GM03348 (cell line): Measurements from ENCODE around the gene GJA10.

Experiments
- DNase-seq: peaks from one replicate; pipeline ENCODE4 v3.0.0; 2012; ENCODE audit warnings: low spot score

Gene GJA10

DNA sequence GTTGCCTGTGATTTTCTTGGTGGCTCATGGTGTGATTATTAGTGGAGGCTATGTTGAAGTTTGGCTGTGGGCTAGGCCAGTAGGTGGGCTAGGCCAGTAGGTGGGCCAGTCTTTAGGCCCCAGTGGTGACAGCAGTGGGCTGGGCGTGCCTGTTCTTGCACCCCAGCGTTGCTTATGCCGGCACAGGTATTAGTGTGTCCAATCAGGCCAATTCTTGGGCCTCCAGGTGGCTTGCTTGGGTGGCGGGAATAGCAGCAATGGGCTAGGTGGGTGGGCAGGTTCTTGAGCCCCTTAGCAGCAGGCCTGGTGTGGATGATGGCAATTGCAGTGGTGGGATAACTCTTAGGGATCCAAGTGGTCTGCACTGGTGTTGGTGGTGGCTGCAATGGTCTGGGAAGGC lies 22.9 kb downstream of the GJA10 start:
- DNase-seq = no peak

DNA sequence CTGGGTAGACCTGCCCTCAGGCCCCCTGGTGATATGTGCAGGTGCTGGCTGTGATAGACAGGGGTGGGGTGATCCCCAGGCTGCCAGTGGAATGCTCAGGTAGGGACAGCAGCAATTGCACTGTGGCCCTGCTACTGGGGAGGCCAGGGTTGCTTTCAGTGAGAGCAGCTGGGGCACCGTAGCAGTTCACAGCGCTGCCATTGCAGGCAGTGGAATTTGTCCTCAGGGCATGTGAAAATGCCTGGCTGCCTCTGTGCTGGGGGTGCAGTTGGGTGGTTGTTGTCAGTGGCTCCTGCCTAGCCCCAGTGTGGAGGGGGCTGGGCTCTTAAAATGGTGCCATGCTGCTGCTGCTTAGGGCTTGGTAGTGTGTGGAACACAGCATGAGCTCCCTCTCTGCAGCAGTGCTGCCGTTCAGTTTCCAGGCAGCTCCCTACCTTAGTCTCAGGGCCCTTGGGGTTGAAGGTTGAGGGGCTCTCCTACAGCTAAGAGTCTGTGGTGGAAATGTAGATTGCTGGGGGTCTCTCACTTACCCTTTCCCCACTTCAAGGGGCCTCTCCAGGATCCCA lies 23.6 kb downstream of the GJA10 start:
- DNase-seq = no peak

DNA sequence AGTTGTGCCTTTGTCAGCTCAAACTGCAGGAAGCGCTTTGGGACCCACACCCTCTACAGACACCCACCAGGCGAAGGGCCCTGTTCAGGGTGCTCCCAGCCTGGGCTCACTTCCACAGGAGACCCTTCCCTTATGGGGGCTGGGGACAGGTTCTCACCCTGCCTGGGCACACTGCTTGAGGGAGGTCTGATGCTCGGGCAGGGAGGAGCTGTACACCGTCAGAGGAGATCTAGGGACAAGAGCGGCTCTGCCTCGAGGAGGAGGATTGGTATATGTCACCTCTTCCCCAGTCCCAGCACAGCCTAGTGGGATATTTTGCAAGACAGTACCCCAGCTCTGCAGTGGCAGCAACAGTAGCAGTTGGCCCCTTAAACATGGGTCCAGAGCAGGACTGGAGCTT lies 26.9 kb downstream of the GJA10 start:
- DNase-seq = no peak

DNA sequence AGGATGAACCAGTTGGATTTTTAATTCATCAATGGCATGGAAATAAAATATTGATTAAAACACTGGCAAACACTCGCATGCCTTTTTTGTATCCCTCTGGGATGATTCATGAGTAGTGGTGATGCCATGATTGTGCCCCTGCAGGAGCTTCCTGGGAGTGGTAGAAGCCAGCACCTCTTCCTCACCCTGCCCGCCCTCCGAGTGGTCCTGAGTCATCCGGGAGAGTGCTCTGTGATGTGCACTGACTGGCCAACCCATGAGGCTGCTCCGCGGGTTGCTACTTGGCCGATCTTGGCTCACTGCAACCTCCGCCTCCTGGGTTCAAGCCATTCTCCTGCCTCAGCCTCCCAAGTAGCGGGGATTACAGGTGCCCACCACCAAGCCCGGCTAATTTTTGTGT lies 27.4 kb downstream of the GJA10 start:
- DNase-seq = no peak

DNA sequence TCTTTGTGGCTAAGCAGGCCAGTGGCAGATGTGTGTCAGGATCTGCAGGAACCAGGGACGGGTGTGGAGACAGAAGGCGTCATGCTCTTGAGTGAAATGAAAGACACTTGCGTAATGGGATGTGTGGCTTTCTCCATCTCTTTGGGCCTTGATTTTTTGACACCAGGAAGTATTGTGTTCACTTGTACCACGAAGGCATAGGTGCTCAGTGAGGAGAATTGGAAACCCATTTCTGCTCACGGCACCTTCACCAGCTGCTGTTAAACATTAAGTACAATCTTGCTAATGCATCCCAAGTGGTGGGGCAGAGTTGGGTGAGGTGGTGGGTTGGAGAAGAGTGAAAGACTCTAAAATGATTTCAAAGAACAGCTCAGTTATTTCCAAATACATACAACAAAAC lies 30.0 kb downstream of the GJA10 start:
- DNase-seq = no peak

DNA sequence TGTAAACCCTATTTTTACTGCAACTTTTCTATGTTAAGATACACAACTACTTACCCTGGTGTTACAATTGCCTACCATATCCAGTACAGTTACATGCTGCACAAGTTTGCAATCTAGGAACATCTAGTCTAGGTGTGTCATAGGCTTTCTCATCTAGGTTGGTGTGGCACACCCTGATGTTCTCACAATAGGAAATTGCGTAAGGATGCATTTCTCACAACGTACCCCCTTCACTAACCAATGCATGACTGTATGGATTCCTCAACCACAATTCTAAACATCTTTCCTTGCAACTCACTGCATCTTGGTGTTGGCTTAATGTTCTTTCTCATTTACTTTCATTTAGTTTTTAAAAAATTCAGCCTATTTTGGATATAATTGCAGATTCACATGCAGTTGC lies 31.6 kb downstream of the GJA10 start:
- no peak for DNase-seq

DNA sequence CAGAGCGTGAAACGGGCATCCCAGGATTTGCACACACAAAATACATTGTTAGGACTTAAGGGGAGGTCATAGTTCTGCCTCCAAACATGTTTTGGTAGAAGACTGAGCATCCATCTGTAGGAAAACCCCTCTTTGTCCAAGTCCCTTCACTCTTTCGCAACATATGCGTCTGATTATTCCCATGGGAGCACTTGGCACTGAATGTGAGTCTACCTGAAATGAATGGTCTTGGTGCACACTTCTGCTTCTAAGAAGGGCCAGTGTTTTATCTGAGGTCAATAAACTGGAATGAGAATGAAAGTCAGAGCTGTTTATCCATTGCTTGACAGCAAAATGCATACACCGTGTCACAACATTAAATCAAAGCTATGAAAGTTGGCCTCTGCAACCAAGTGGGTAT lies 33.0 kb downstream of the GJA10 start:
- no peak for DNase-seq

DNA sequence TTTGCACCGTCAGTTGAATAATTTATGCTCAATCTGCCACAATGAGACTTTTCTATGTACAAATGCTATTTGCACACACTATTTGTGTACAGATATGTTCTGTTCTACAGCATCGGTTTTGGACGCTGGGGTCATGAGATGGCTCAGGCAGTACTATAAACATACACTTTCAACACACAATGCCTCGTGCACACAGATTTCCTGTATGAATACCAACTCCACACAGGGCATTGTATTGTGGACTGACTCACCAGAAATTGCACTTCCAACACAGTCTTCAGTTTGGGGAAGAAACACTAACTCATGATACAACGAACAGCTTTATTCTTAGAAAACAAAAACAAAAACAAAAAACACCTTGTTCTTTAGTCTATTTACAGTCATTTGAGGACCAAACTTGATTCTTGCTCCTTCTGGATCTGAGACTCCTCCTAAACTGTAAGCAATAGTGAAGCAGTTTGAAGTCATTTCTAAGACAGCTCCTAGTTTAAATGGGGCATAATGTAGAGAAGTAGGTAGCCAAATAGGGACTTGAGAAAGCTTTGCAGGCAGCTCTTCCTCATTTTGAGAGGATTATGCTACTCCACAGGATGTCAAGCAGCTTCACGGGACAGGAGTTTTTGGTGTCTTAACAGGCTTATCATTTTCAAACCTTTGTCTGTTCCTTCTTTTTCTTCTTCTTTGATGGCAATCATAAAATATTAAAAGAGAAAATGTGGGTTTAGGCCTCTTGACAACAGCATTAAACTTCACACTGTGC lies 33.7 kb downstream of the GJA10 start:
- no peak for DNase-seq

DNA sequence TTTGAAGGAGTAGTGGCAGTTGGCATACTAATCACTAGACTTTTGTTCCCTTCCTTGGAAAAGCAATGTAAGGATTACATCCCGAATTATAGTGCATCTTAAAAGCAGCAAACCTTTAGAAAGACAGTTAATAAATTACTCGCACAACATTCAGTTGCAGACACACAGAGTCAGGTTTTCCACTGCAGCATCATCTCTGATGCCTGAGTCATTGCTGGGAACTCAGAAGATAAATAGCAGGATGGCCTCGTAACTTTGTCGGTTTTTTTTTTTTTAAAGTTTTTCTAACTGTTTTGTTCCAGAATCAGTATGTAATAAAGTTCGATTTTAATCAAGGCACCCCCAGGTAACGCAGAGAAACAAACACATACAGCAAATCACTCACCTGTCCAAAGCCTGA lies 34.3 kb downstream of the GJA10 start:
- DNase-seq = no peak

DNA sequence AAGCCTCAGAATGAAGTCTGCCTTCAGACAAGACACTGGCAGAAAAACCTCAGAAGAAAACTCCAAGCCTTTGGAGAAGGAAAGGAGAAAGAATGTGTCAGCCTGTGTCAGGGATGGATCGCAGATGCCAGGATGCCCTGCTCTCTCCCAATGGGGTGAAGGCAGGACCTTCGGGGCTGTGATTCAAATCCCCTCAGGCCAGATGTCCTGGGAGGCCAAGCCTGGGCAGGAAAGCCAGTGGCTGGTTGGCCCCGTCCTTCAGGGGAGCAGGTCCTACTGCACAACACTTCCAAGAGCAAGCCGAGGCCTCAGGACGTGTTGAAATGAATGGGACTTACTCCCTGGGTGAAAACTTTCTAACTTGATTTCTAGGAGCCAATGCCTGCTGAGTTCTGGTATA lies 36.5 kb downstream of the GJA10 start:
- DNase-seq = no peak

DNA sequence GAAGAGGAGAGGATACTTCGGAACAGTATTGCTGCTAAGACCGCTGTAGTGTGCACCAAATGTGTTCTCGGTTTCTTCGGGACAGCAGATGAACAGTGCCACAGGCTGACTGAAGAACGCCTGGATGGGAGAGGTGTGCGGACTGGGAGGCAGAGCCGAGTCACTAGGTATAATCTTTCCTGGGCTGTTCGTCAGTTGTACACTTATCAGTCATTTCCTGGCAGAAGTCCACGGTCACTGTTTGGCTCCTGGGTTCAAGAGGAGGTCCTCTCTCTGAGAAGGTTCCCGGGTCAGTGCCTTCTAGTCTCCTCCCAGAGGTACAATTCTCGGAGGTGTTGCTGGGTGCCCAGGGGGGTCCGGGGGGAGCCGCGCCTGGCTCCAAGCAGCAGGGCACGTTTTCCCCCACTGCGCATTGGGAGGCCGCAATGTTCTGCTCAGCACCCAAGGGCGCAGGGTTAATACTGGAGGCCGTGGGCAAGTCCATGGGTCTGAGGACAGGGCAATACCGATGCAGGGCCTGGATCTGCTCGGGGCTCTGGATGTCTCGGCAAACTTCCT lies 38.1 kb downstream of the GJA10 start:
- no peak for DNase-seq

DNA sequence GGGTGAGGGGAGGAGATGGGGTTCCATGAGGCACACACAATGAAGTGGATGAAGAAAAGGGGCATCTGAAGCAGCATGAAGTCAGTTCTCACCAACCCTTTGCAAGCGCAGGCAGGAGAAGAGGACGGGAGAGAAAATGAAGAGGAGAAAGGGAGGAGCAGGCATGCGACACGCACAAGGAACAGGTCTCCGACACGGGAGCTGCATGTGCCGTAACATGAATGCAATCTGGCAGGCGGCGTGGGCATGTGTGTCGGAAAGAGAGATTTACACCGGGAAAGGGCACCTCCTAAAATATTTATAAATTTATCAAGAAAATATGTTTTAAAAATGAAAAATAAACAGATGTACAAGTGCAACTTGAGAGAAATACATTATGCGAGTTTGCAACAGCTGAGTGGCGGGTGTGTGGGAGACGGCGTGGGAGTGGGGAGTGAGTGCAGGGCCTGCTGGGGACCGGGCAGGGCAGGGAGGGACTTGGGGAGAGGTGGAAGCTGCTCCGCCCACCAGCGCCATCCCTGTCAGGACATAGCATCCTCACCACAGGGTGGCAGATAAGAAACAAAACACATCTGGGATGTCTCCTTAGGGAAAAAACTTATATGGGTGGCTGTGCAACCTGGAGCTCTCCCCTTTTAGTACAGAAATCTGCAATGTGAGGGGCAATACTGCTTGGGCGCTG lies 40.6 kb downstream of the GJA10 start:
- DNase-seq = no peak

DNA sequence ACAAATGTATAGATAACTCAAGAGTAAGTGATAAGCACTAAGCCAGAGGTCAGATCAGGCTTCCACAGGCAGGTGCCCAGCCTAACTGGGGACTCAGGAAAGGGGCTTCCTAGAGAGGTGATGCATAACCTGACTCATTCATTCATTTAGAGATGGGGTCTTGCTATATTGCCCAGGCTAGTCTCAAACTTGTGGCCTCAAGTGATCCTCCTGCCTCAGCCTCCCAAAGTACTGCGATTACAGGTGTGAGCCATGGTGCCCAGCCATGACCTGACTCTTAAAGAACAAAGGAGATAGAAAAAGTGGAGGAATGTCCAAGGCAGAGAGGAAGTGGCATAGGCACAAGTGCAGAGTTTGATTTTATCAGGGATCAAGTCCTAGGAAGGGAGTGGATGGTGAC lies 41.9 kb downstream of the GJA10 start:
- no peak for DNase-seq

DNA sequence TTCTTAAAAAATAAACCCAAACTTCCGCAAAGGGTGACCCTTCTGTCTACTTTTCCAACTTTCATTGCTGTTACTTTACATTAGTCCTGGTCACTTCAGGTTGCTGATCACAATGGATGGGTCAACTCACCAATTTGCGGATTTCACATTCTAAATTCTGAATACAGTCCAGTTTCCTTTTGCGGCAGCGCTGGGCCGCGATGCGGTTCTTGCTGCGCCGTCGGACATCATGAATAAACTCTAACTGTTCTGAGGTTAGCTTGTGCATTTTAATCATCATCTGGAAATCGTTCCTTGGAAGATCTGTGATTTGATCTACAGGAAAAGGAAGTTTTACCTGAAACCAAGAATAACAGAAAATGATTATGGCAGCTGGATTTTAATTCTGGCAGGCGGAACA lies 43.7 kb downstream of the GJA10 start:
- DNase-seq = no peak

DNA sequence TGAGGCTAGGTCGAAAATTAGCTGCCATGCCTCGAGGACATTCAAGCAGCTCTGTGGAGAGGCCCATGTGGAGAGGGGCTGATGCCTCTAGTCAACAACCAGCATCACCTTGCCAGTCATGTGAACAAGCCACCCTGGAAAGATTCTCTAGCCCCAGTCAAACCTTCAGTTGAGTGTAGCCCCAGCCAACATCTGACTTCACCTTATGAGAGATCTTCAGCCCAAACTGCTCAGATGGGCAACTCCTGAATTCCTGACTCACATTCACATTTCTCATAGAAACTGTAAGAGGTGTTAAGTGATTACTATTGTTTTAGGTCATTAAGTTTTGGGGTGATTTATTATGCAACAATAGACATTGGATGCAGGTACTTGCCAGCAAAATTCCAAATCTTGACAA lies 44.9 kb downstream of the GJA10 start:
- no peak for DNase-seq

DNA sequence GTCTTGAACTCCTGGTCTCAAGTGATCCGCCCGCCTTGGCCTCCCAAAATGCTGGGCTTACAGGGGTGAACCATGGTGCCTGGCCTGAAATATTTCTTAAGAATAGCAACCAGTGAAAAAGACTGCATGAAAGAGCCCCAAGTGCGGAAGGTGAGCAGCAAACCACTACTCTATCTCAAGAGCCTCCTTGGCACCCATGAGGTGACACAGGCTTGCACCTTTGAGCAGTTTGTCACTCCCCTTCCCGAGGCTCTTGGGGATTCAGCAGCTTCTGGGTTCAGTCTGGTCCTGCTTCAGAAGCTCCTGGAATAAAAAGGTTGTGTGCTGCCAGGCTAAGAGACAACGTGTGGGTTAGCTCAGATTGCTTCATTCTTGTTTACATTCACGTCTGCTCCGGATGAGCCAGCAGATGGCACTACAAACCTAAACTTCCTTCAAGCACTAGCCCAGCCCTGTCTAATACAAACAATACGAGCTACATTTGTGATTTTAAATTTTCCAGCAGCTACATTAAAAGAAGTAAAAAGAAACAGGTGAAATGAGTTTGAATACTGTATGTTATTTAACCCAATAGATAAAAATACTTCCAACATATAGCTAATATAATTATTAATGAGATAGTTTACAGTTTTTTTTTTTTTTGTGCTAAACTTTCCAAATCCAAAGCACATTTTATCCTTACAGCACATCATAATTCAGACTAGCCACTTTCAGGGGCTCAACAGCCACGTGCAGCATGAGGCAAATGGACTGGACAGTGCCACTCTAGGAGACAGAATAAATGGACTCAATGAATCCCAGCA lies 46.2 kb downstream of the GJA10 start:
- DNase-seq = peak; percentile 89

DNA sequence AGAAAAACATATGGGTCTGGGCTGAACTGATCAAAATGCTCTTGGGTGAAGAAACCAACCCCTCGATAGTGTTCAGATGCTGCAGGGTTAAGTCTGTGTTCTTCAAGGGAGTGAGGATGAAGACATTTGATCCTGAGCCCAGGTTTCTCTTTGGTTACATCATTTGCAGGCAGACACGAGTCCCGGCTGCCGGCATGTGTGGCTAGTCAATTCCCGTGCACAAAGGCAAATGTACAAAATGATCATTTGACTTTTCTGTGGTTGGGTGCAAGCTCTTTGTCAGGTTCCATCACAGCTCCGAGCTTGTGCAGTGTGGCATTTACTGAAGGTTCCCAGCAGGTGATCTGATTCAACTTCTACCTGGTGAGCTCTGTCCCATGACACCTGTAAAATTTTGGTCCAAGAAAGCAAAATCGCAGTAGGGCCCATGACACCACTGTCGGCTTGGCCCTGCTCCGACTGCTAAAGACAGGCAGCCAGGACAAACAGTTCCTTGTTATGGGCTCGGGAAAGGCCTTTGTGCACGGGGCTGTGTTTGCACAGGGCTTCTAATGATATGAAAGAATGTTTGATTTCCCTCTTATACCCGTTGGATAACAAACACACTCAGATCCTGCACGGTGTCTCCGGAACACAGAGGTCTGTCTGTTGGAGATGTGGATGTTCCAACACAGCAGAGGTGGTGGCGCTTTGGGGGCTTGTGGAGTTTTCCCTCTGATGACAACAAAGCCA lies 46.9 kb downstream of the GJA10 start:
- no peak for DNase-seq

DNA sequence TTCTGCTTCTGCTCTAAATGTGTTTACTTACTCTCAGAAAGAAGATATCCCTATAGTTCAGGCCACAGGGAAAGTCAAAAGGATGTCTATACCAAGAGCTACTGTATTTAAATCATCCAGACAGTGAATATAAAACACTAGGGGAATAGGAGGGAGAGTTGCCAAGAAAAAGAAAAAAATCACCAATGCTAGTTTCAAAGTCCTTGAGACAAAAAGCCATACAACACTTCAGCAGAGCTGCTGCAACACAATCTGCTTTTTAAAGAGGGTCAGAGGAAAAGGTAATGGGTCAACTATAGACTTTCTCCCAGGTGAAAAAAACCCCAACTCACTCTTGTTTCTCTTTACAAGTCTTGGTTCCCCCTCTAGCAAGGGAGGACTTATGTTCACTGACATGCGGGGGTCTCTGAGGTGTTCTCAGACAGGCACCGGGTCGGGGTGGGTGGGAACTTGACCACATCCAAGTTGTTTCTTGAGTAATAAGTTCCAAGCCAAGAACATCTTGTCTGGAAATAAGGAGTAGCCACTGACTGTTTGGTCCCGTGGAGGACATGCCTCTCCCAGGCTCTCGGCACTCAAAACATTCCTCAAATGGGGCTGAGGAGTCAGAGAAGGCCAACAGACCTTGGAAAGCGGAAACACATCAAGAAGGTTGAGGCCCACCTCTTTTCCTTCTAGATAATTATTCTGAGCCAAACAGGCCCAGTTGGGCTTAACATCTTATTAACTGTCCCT lies 47.7 kb downstream of the GJA10 start:
- no peak for DNase-seq

DNA sequence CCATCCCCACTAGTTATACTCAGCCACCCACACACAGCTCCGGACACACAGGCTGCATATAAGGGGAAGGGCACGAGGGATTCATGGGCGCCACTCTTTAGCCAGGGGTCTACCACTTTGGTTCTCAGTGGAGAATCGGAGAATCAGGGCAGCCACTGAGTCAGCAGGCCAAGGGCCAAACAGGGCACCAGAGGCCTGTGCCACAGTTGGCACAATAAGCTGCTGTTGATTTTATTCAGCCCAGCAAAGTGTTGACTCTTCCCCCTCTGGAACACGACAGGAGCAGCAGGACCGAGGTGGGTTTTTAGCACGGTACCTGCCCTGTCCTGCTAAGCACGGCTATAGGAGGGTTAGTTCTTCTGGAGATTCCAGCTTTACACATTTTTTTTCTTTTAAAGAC lies 48.3 kb downstream of the GJA10 start:
- no peak for DNase-seq

DNA sequence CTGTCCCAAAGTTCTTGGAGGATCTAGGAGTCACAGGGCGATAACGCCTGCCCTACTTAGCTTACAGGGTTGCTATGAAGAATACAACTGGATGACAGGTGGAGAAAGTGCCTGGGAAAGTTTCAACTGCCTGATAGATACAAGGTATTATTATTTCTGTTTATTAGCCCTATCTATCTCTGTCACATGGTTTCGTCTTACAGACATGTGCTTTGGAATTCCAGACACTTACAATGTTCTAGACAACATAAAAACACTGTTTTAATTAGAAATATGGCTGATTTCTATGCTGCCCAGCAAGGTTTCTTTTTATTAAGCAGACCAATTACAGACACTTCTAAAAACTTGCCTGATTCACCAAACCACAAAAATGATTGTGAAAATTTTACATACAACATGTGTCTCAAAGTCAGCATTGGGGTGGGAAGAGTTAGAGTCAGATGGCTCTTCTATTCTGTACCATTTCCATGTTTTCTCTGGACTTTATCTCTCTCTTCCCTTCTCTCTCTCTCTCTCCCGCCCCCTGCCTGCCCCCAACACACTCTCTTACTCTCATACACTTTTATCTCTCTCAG lies 50.0 kb downstream of the GJA10 start:
- no peak for DNase-seq
